Astrocyte of the cerebellum (primary cell): ENCODE results near the gene THOC2.
"Not testable (repeated sequence)": the region's sequence is repeated elsewhere in the genome, so short reads cannot be mapped to it uniquely, and the experiment has no call there.

Source experiments
- DNase-seq: peaks from one replicate; pipeline ENCODE4 v3.0.0-alpha.2; 2011; ENCODE audit warnings: low read depth
- H3K4me3 ChIP-seq: 2 replicates; pipeline ENCODE4 v1.5.1; 2011; ENCODE audit warnings: mild to moderate bottlenecking, low read depth, low read length, moderate library complexity
- CTCF ChIP-seq: IDR thresholded peaks from 2 replicates; pipeline ENCODE4 v1.5.1; 2012; ENCODE audit warnings: low read length, low read depth, moderate library complexity, mild to moderate bottlenecking; ENCODE audit errors: missing control alignments
- in situ Hi-C: cut with HindIII; loops from 2 replicates; pipeline ENCODE4 v1.10.0; 2017; ENCODE audit warnings: low sequenced_read_pairs

THOC2 gene

GRCh38 chrX:123688524-123688923 lies 44.3 kb downstream of the THOC2 start:
- in situ Hi-C loops = no loop called here
- no peak for TF ChIP-seq CTCF
- no peak overlapping the region for H3K4me3 ChIP-seq
- no peak for DNase-seq

- no peak for DNase-seq
- no peak overlapping the region for H3K4me3 ChIP-seq
- in situ Hi-C loops = no loop called here
- no peak for TF ChIP-seq CTCF
These were observed 47.6 kb downstream of the THOC2 start for GRCh38 chrX:123685232-123685631.

GRCh38 chrX:123682186-123682585 lies 50.7 kb downstream of the THOC2 start:
- no peak for DNase-seq
- TF ChIP-seq CTCF = no peak
- H3K4me3 ChIP-seq = no peak overlapping the region
- in situ Hi-C loops = no loop called here

GRCh38 chrX:123679733-123680460 lies 53.0 kb downstream of the THOC2 start:
- H3K4me3 ChIP-seq, DNase-seq, in situ Hi-C loops: not testable (repeated sequence)

- DNase-seq = no peak
- in situ Hi-C loops = no loop called here
- H3K4me3 ChIP-seq = no peak overlapping the region
- TF ChIP-seq CTCF = no peak
These were observed 57.7 kb downstream of the THOC2 start for GRCh38 chrX:123675154-123675553.

- no peak for TF ChIP-seq CTCF
- DNase-seq = no peak
- no peak overlapping the region for H3K4me3 ChIP-seq
- in situ Hi-C loops = no loop called here
These were observed 59.0 kb downstream of the THOC2 start for GRCh38 chrX:123673813-123674212.

GRCh38 chrX:123665197-123665596 lies 67.7 kb downstream of the THOC2 start:
- in situ Hi-C loops = no loop called here
- no peak overlapping the region for H3K4me3 ChIP-seq
- no peak for DNase-seq
- no peak for TF ChIP-seq CTCF

GRCh38 chrX:123664467-123665167 lies 68.2 kb downstream of the THOC2 start:
- H3K4me3 ChIP-seq, DNase-seq, in situ Hi-C loops: not testable (repeated sequence)

GRCh38 chrX:123663720-123664119 lies 69.1 kb downstream of the THOC2 start:
- in situ Hi-C loops, H3K4me3 ChIP-seq, DNase-seq: not testable (repeated sequence)

- in situ Hi-C loops, DNase-seq: not testable (repeated sequence)
These were observed 76.3 kb downstream of the THOC2 start for GRCh38 chrX:123656507-123656906.

GRCh38 chrX:123648811-123649181 lies 84.1 kb downstream of the THOC2 start:
- H3K4me3 ChIP-seq, DNase-seq: not testable (repeated sequence)
- in situ Hi-C loops = loop anchor here (5.0 kb wide), 1 partner anchor 79 kb away; no protein-coding TSS in a partner anchor

More at GRCh38 chrX:123656507-123656906, 76.3 kb downstream of the THOC2 start:
- not testable (repeated sequence) for H3K4me3 ChIP-seq
